GM10248 (cell line): ENCODE measurements around the gene POU6F2.

Source experiments
- CTCF ChIA-PET: fragments of 300-600 bp; sonication (Branson Sonifier 250); formaldehyde crosslinking; extraction: SDS; loops from one replicate; lab custom pipeline; 2021; ENCODE audit warnings: antibody characterized with exemption; lab: Yijun Ruan, JAX
- POLR2A ChIA-PET: fragments of 350-650 bp; sonication (Branson Sonifier 250); formaldehyde crosslinking; extraction: SDS; loops from one replicate; lab custom pipeline; 2020; ENCODE audit warnings: antibody characterized with exemption; lab: Yijun Ruan, JAX
- DNase-seq: peaks from one replicate; pipeline ENCODE4 v3.0.0; 2012; ENCODE audit errors: extremely low spot score
- TF ChIP-seq, protein P1 (sequence below): IDR thresholded peaks from 2 replicates; pipeline ENCODE4 v1.5.1; 2012; ENCODE audit warnings: mild to moderate bottlenecking, low read depth; ENCODE audit errors: extremely low read depth, missing control alignments, control extremely low read depth

Gene POU6F2

GRCh38 chr7:39130857-39131526 lies 153.3 kb downstream of the POU6F2 start:
- DNase-seq, result no peak
- ChIA-PET CTCF (no interaction called here), POLR2A (no interaction called here)
- TF ChIP-seq, protein P1, sequence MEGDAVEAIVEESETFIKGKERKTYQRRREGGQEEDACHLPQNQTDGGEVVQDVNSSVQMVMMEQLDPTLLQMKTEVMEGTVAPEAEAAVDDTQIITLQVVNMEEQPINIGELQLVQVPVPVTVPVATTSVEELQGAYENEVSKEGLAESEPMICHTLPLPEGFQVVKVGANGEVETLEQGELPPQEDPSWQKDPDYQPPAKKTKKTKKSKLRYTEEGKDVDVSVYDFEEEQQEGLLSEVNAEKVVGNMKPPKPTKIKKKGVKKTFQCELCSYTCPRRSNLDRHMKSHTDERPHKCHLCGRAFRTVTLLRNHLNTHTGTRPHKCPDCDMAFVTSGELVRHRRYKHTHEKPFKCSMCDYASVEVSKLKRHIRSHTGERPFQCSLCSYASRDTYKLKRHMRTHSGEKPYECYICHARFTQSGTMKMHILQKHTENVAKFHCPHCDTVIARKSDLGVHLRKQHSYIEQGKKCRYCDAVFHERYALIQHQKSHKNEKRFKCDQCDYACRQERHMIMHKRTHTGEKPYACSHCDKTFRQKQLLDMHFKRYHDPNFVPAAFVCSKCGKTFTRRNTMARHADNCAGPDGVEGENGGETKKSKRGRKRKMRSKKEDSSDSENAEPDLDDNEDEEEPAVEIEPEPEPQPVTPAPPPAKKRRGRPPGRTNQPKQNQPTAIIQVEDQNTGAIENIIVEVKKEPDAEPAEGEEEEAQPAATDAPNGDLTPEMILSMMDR, result no peak

- ChIA-PET CTCF (no interaction called here), POLR2A (no interaction called here)
- TF ChIP-seq, protein P1, result no peak
- DNase-seq, result no peak
Measured at GRCh38 chr7:39132306-39132705, 154.6 kb downstream of the POU6F2 start.

DNA sequence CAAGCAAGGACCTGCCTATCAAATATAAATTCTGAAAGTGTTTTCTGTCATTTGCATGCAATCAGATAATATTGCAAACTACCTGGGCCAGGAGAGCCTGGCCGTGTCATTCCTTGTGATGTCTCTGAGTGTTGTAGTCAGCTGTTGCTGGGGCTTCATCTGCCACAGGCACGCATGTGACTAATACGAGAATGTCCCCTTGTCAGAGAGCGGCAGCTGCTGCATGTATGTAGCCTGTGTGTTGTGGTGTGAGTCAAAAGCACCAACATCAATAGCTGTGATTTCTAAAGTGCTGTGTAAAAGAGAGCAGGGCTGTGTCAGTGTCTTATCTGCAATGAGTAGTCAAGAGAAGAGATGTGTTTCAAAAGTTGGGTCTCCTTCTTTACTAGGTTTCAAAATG lies 155.4 kb downstream of the POU6F2 start:
- POLR2A ChIA-PET, result no interaction called here
- TF ChIP-seq, protein P1, result no peak
- no peak for DNase-seq
- CTCF ChIA-PET, result no interaction called here

GRCh38 chr7:39137480-39137879 lies 159.8 kb downstream of the POU6F2 start:
- POLR2A ChIA-PET, result no interaction called here
- no peak for DNase-seq
- TF ChIP-seq, protein P1, result no peak
- CTCF ChIA-PET, result no interaction called here

DNA sequence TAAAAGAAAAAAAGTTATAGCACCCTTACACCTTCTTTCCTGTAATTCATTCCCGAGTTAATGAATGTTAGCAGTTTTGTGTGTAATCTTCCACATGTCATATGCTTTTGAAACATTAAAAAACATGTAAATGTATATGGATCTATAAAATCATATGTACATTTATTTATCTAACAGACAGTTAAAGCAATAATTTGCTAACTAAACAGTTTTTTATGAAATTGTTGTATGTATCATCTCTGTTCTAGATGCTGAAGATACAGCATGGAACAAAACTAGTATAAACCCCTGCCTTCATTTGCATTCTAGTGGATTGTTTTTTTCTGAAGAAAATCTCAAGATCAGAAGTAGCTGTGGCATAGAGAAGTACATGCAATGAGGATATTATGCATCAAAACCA lies 165.0 kb downstream of the POU6F2 start:
- ChIA-PET CTCF (no interaction called here), POLR2A (no interaction called here)
- TF ChIP-seq, protein P1, result no peak
- DNase-seq, result no peak

GRCh38 chr7:39144420-39144819 lies 166.7 kb downstream of the POU6F2 start:
- TF ChIP-seq, protein P1, result no peak
- DNase-seq, result no peak
- ChIA-PET CTCF (no interaction called here), POLR2A (no interaction called here)
